Panc1 (cell line): ENCODE measurements around the gene ELMO1. TPM values are rescaled to one million over a fixed set of nuclear protein-coding genes. Genes with fewer than 3 reads are reported as not detected.

ENCODE experiments used
- ATAC-seq: fragments of 200-7000 bp; cut with Tn5 transposase; 2 replicates; pipeline ENCODE4 v1.9.1; 2020; ENCODE audit warnings: mild to moderate bottlenecking, moderate library complexity
- BruUV-seq: library from RNA; stranded (reverse); fragments of 400-500 nt; replicated peaks from 2 replicates; lab custom pipeline; 2021; lab: Mats Ljungman, UMichigan
- CTCF ChIA-PET: fragments of 300-600 bp; sonication (Branson Sonifier 250); formaldehyde crosslinking; loops from one replicate; lab custom pipeline; 2022; ENCODE audit warnings: antibody characterized with exemption; lab: Charles Lee
- POLR2A ChIA-PET: fragments of 300-600 bp; sonication (Branson Sonifier 250); formaldehyde crosslinking; loops from one replicate; lab custom pipeline; 2022; ENCODE audit warnings: antibody characterized with exemption; lab: Charles Lee
- DNase-seq: peaks from one replicate; pipeline ENCODE4 v3.0.0-alpha.2; 2010; ENCODE audit warnings: low read depth, low spot score
- H3K27ac ChIP-seq: 2 replicates; pipeline ENCODE4 v1.5.1; 2011; ENCODE audit warnings: mild to moderate bottlenecking, low read length, inconsistent platforms
- H3K27me3 ChIP-seq: fragments of 200-500 bp; sonication (Bioruptor generic); 2 replicates; pipeline ENCODE4 v1.6.0; 2014; ENCODE audit warnings: low read length, inconsistent platforms; ENCODE audit not compliant: control insufficient read depth, insufficient read depth
- H3K36me3 ChIP-seq: fragments of 200-500 bp; sonication (Bioruptor generic); 2 replicates; pipeline ENCODE4 v1.5.1; 2014; ENCODE audit warnings: inconsistent platforms, mild to moderate bottlenecking, low read length, moderate library complexity; ENCODE audit not compliant: control insufficient read depth, insufficient read depth
- H3K4me1 ChIP-seq: 2 replicates; pipeline ENCODE4 v1.5.1; 2011; ENCODE audit warnings: inconsistent platforms, mild to moderate bottlenecking, low read length, moderate library complexity; ENCODE audit not compliant: control insufficient read depth, insufficient read depth
- H3K4me3 ChIP-seq, 2 experiments: 2 replicates each; pipeline ENCODE4 v1.5.1; 2011 to 2012; ENCODE audit warnings: low read depth in 2 of 2, low read length in 2 of 2, mild to moderate bottlenecking in 2 of 2, inconsistent platforms in 1 of 2, moderate library complexity in 1 of 2
- H3K9me3 ChIP-seq: fragments of 200-500 bp; sonication (Bioruptor generic); 2 replicates; pipeline ENCODE4 v1.5.1; 2014; ENCODE audit warnings: low read depth, mild to moderate bottlenecking, inconsistent platforms, low read length, moderate library complexity; ENCODE audit not compliant: control insufficient read depth, insufficient read depth
- CTCF ChIP-seq: fragments of 450-650 bp; IDR thresholded peaks from 2 replicates; pipeline ENCODE4 v1.5.1; 2017; ENCODE audit warnings: mild to moderate bottlenecking
- POLR2AphosphoS5 ChIP-seq: IDR thresholded peaks from 2 replicates; pipeline ENCODE4 v1.6.1; 2012; ENCODE audit warnings: mild to moderate bottlenecking, low read depth, low read length, moderate library complexity
- REST ChIP-seq, 2 experiments: IDR thresholded peaks; 2 replicates each; pipeline ENCODE4 v1.6.1; 2011 to 2012; ENCODE audit warnings: low read depth in 2 of 2, control low read depth in 1 of 2, low read length in 1 of 2, mild to moderate bottlenecking in 1 of 2, moderate library complexity in 1 of 2; ENCODE audit not compliant: insufficient read depth in 1 of 2
- SIN3A ChIP-seq: IDR thresholded peaks from 2 replicates; pipeline ENCODE4 v1.6.1; 2012; ENCODE audit warnings: low read depth, mild to moderate bottlenecking, low read length, moderate library complexity, borderline replicate concordance; ENCODE audit not compliant: insufficient read depth
- TCF7L2 ChIP-seq: IDR thresholded peaks from 2 replicates; pipeline ENCODE4 v1.6.1; 2011; ENCODE audit warnings: mild to moderate bottlenecking, low read depth, low read length, inconsistent platforms
- in situ Hi-C: cut with HindIII; loops from 2 replicates; pipeline ENCODE4 v1.10.0; 2016; ENCODE audit warnings: low sequenced_read_pairs, low pct_unique_long_range_greater_than_20kb
- intact Hi-C: fragments of 100-400 bp; cut with micrococcal nuclease; formaldehyde crosslinking; loops from one replicate; pipeline ENCODE4 v1.10.0; 2022; ENCODE audit not compliant: unreplicated experiment
- total RNA-seq: library from RNA; stranded (reverse); gene quantifications from one replicate; pipeline ENCODE4 v1.2.1, GENCODE V29; 2021; ENCODE audit not compliant: unreplicated experiment

Gene ELMO1
- total RNA-seq, 1 experiment from 2014 or later = 0.80 TPM

- Histone ChIP-seq H3K4me1 (no peaks in the 10 kb centered on the region), H3K27ac (no peak overlapping the region), H3K9me3 (no peaks in the 10 kb centered on the region), H3K27me3 (no peaks in the 10 kb centered on the region), H3K36me3 (no peaks in the 10 kb centered on the region), H3K4me3 (no peak overlapping the region)
- ATAC-seq (no peak), DNase-seq (no peak)
- in situ Hi-C loops = no loop called here
- CTCF ChIA-PET = interaction anchor here (0.7 kb wide), 1 partner anchor 158 kb away, joined by 3 read pairs; no protein-coding TSS in a partner anchor
- intact Hi-C loops = no loop called here
- no TSS peak for BruUV-seq
- POLR2A ChIA-PET = no interaction called here
- TF ChIP-seq POLR2AphosphoS5 (no peak), SIN3A (no peak), REST (IDR thresholded peaks at IDR 0.05; ENCODE audit: insufficient read depth in 1 of 2, low read depth in 2 of 2, low read length in 1 of 2) (no peak), CTCF (no peak), TCF7L2 (no peak)
Measured at GRCh38 chr7:37151741-37152413, 296.8 kb downstream of the ELMO1 start.

- Histone ChIP-seq H3K36me3 (no peaks in the 10 kb centered on the region), H3K4me1 (no peaks in the 10 kb centered on the region), H3K9me3 (no peaks in the 10 kb centered on the region), H3K27ac (no peak overlapping the region), H3K27me3 (no peaks in the 10 kb centered on the region), H3K4me3 (no peak overlapping the region)
- intact Hi-C loops (no loop called here), in situ Hi-C loops (no loop called here)
- ATAC-seq (no peak), DNase-seq (no peak)
- BruUV-seq = no TSS peak
- TF ChIP-seq CTCF (no peak), SIN3A (no peak), TCF7L2 (no peak), POLR2AphosphoS5 (no peak), REST (IDR thresholded peaks at IDR 0.05; ENCODE audit: insufficient read depth in 1 of 2, low read depth in 2 of 2, low read length in 1 of 2) (no peak)
- ChIA-PET POLR2A (no interaction called here), CTCF (no interaction called here)
Measured at GRCh38 chr7:37150856-37151255, 297.8 kb downstream of the ELMO1 start.
